Measurements from ENCODE around the gene ADISSP. TPM values are rescaled to one million over a fixed set of nuclear protein-coding genes. Genes with fewer than 3 reads are reported as not detected.

The ADISSP gene
- total and polyA plus RNA-seq, 2 donors (not counting 1 experiment from before 2014, with no cell fraction given) = 18.4 to 28.8 TPM

GRCh38 chr20:3740615-3741301, 26.8 kb downstream of the ADISSP start:
- peaks cover 0 to 18% (median 2%) of the 10 kb centered on the region in 4 experiments for H3K27me3 ChIP-seq (replicated peaks in 1 of 4; ENCODE audit: control extremely low read depth in 1 of 4, control insufficient read depth in 3 of 4, insufficient read depth in 4 of 4, low read length in 3 of 4)
- H3K79me2 ChIP-seq (ENCODE audit: control insufficient read depth, insufficient read depth, low read length) = no peaks in the 10 kb centered on the region
- H3K4me1 Mint-ChIP-seq = peaks cover 4% of the 10 kb centered on the region
- DNase-seq = no peak
- peaks cover 0 to 9% (median 0%) of the 10 kb centered on the region in 3 donors for H3K9me3 ChIP-seq (ENCODE audit: control extremely low read depth in 1 of 3, control insufficient read depth in 2 of 3, insufficient read depth in 1 of 3, low read length in 2 of 3)
- no peaks in the 10 kb centered on the region for H3K36me3 ChIP-seq (replicated peaks in 1 of 2; ENCODE audit: control extremely low read depth in 1 of 2, control insufficient read depth in 1 of 2, extremely low read depth in 1 of 2, insufficient read depth in 2 of 2, low read length in 1 of 2)
- 100% methylated on average over 6 of the region's 15 CpGs for WGBS (ENCODE audit: insufficient coverage)
- intact Hi-C loops (cut with micrococcal nuclease) = no loop called here
- H3K27me3 Mint-ChIP-seq = peaks cover 23% of the 10 kb centered on the region
- no peak for ATAC-seq (ENCODE audit: low read depth)
- no peak overlapping the region for H3K4me3 ChIP-seq (ENCODE audit: control extremely low read depth in 1 of 5, extremely low read depth in 1 of 5, insufficient read depth in 1 of 5, low read depth in 2 of 5, low read length in 4 of 5)
- no peak overlapping the region for H2AFZ ChIP-seq (ENCODE audit: insufficient read depth, low read depth, low read length, poor library complexity, severe bottlenecking)
- H3K4me1 ChIP-seq (ENCODE audit: control insufficient read depth in 2 of 2, insufficient read depth in 2 of 2, low read length in 2 of 2) = peaks cover 0 to 8% of the 10 kb centered on the region in 2 donors
- no peaks in the 10 kb centered on the region for H4K20me1 ChIP-seq (ENCODE audit: control insufficient read depth, insufficient read depth, low read length, poor library complexity, severe bottlenecking)
- no peak overlapping the region for H3K4me3 Mint-ChIP-seq
- ChIA-PET CTCF (interaction anchor here (0.6 kb wide), 1 partner anchor 205 kb away, joined by 3 read pairs; no protein-coding TSS in a partner anchor), POLR2A (no interaction called here)
- H3K9me3 Mint-ChIP-seq (ENCODE audit: insufficient read depth) = no peaks in the 10 kb centered on the region
- no peak overlapping the region for H3K4me2 ChIP-seq (replicated peaks; ENCODE audit: low read depth, low read length, poor library complexity, severe bottlenecking)
- no peak overlapping the region for H3K27ac Mint-ChIP-seq
- TF ChIP-seq, protein P1, sequence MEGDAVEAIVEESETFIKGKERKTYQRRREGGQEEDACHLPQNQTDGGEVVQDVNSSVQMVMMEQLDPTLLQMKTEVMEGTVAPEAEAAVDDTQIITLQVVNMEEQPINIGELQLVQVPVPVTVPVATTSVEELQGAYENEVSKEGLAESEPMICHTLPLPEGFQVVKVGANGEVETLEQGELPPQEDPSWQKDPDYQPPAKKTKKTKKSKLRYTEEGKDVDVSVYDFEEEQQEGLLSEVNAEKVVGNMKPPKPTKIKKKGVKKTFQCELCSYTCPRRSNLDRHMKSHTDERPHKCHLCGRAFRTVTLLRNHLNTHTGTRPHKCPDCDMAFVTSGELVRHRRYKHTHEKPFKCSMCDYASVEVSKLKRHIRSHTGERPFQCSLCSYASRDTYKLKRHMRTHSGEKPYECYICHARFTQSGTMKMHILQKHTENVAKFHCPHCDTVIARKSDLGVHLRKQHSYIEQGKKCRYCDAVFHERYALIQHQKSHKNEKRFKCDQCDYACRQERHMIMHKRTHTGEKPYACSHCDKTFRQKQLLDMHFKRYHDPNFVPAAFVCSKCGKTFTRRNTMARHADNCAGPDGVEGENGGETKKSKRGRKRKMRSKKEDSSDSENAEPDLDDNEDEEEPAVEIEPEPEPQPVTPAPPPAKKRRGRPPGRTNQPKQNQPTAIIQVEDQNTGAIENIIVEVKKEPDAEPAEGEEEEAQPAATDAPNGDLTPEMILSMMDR (IDR thresholded peaks at IDR 0.05) = no peak
- TF ChIP-seq EZH2 (IDR thresholded peaks at IDR 0.05; ENCODE audit: borderline replicate concordance, insufficient read depth, low read depth, low read length, poor library complexity, severe bottlenecking) = no peak
- no peak overlapping the region for H3K9ac ChIP-seq (ENCODE audit: low read length)
- H3K27ac ChIP-seq (ENCODE audit: low read length in 2 of 2) = no peak overlapping the region

DNA sequence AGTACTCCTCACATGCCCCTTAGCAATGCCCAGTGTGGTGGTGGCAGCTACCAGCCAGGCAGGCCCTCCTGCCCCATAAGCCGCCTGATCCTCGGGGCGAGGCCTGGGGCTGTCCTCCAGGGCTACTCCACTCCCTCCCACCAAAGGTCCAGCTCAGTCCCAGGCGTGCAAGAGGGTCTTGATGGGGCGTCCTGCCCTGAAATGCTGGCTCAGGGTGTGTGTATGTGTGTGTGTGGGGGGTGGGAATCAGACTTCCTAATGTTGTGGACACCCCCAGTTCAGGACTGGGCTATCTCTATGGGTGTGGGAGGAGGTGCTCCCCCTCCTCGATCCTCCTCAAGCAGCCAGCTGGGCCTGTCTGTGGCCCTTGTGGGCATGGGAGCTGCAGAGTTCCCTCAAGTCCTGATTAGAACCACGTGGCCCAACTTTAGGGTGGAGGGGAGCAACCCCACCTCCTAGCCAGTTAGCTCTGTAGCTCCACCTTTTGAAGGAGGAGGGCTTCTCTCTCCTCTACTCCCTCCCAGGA, 27.6 kb downstream of the ADISSP start:
- POLR2A ChIA-PET = no interaction called here
- H2AFZ ChIP-seq (ENCODE audit: insufficient read depth, low read depth, low read length, poor library complexity, severe bottlenecking) = no peak overlapping the region
- H3K4me3 Mint-ChIP-seq = no peak overlapping the region
- peaks cover 0 to 2% of the 10 kb centered on the region in 2 donors for H3K4me1 ChIP-seq (ENCODE audit: control insufficient read depth in 2 of 2, insufficient read depth in 2 of 2, low read length in 2 of 2)
- H4K20me1 ChIP-seq (ENCODE audit: control insufficient read depth, insufficient read depth, low read length, poor library complexity, severe bottlenecking) = no peaks in the 10 kb centered on the region
- no peak overlapping the region for H3K4me3 ChIP-seq (ENCODE audit: control extremely low read depth in 1 of 5, extremely low read depth in 1 of 5, insufficient read depth in 1 of 5, low read depth in 2 of 5, low read length in 4 of 5)
- 42% methylated on average over 3 of the region's 7 CpGs for WGBS (ENCODE audit: insufficient coverage)
- H3K36me3 ChIP-seq (replicated peaks in 1 of 2; ENCODE audit: control extremely low read depth in 1 of 2, control insufficient read depth in 1 of 2, extremely low read depth in 1 of 2, insufficient read depth in 2 of 2, low read length in 1 of 2) = no peaks in the 10 kb centered on the region
- TF ChIP-seq, protein P1 (IDR thresholded peaks at IDR 0.05) = no peak
- TF ChIP-seq EZH2 (IDR thresholded peaks at IDR 0.05; ENCODE audit: borderline replicate concordance, insufficient read depth, low read depth, low read length, poor library complexity, severe bottlenecking) = no peak
- no peak for ATAC-seq (ENCODE audit: low read depth)
- no peak overlapping the region for H3K27ac Mint-ChIP-seq
- H3K4me2 ChIP-seq (replicated peaks; ENCODE audit: low read depth, low read length, poor library complexity, severe bottlenecking) = no peak overlapping the region
- peaks cover 0 to 13% (median under 1%) of the 10 kb centered on the region in 4 experiments for H3K27me3 ChIP-seq (replicated peaks in 1 of 4; ENCODE audit: control extremely low read depth in 1 of 4, control insufficient read depth in 3 of 4, insufficient read depth in 4 of 4, low read length in 3 of 4)
- no peak overlapping the region for H3K27ac ChIP-seq (ENCODE audit: low read length in 2 of 2)
- CTCF ChIA-PET = no interaction called here
- H3K4me1 Mint-ChIP-seq = peaks cover 1% of the 10 kb centered on the region
- intact Hi-C loops (cut with micrococcal nuclease) = no loop called here
- no peaks in the 10 kb centered on the region for H3K9me3 Mint-ChIP-seq (ENCODE audit: insufficient read depth)
- peaks cover 0 to under 1% (median 0%) of the 10 kb centered on the region in 3 donors for H3K9me3 ChIP-seq (ENCODE audit: control extremely low read depth in 1 of 3, control insufficient read depth in 2 of 3, insufficient read depth in 1 of 3, low read length in 2 of 3)
- H3K9ac ChIP-seq (ENCODE audit: low read length) = no peak overlapping the region
- no peak for DNase-seq
- peaks cover 26% of the 10 kb centered on the region for H3K27me3 Mint-ChIP-seq
- H3K79me2 ChIP-seq (ENCODE audit: control insufficient read depth, insufficient read depth, low read length) = no peaks in the 10 kb centered on the region

All from B cell (primary cell).